ENCODE results near the gene SPATS2L.

Gene SPATS2L, protein sequence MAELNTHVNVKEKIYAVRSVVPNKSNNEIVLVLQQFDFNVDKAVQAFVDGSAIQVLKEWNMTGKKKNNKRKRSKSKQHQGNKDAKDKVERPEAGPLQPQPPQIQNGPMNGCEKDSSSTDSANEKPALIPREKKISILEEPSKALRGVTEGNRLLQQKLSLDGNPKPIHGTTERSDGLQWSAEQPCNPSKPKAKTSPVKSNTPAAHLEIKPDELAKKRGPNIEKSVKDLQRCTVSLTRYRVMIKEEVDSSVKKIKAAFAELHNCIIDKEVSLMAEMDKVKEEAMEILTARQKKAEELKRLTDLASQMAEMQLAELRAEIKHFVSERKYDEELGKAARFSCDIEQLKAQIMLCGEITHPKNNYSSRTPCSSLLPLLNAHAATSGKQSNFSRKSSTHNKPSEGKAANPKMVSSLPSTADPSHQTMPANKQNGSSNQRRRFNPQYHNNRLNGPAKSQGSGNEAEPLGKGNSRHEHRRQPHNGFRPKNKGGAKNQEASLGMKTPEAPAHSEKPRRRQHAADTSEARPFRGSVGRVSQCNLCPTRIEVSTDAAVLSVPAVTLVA

DNA sequence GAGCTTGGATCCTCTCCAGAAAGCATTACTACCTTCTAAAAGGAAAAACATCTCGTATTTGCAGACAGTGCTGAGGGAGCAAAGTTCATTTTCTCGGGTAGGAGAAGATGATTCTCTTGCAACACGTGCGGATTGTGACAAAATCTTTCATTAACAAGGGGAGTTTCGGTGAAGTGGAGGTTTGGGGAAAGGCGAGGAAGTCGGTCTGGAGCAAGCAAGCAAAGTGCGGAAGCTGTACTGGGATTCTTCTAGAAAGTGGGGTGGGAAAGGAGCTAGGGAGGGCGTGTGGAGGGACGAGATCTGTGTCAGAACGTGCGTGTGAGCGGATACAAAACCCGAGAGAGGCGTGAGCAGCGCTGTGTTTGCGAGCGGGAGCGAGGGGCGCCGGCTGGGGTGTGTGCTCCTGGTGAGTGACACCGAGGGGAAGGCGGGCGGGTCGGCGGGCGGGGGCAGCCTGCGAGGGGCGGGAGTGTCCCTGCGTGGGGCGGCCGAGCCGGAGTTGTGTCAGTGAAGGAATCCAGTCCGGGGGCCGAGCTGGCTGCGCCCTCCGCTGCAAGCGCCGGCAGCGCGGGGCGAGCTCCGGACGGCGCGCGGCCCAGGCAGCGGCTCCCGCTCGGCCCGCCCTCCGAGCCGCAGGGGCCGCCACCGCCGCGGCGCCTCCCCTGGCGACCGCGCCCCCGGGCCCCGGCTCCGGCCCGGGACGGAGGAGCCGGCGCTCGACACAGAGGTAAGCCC is at the start of gene SPATS2L:
Gene SPATS2L (plus strand): TSS at position 498 of the 735 bp plus-strand sequence. CDS start 82,552 bp downstream, outside the sequence.
- DNase-seq (ENCODE audit: low read depth in 2 of 3, low spot score in 2 of 3), result peak in 2 of 3 experiments; percentile 12 to 38

DNA sequence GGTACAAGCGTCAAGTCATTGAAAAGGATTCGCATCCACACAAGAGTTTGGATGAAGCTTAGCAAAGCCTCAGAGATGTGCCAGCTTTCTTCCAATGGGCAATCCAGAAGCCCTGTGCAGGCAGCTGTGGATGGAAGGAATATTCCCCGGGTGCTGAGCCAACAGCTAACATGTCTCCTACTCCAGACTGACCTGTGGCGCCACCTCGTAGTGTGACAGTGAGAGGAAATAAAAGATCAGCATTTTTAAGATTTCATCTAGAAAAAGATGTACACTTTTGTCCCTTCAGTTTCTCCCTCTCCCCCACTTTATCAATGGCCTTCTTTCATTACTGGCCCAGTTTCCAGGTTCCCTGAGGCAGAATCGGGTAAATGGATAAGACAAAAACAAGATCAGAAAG is 48.9 kb upstream of the SPATS2L start:
- DNase-seq (ENCODE audit: low read depth in 2 of 3, low spot score in 2 of 3), result no peak

DNA sequence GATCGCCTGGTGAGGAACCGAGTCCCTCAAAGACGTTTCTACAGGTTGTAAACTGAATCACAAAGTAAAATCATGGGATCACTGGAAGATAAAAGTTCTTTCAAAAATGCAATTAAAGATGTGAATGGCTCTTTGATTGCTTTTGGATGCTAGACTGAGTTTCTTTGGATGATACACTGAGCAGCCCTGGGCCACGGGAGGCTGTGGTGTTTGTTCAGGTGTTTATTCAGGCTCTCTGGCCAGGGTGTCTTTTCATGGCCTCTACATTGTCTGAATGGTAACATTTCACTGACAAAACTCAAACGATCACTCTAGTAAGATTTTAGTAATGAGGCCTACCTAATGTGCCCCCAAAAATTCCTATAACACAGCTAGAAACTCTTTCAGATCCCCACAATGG is 48.4 kb upstream of the SPATS2L start:
- DNase-seq (ENCODE audit: low read depth in 2 of 3, low spot score in 2 of 3), result no peak

DNA sequence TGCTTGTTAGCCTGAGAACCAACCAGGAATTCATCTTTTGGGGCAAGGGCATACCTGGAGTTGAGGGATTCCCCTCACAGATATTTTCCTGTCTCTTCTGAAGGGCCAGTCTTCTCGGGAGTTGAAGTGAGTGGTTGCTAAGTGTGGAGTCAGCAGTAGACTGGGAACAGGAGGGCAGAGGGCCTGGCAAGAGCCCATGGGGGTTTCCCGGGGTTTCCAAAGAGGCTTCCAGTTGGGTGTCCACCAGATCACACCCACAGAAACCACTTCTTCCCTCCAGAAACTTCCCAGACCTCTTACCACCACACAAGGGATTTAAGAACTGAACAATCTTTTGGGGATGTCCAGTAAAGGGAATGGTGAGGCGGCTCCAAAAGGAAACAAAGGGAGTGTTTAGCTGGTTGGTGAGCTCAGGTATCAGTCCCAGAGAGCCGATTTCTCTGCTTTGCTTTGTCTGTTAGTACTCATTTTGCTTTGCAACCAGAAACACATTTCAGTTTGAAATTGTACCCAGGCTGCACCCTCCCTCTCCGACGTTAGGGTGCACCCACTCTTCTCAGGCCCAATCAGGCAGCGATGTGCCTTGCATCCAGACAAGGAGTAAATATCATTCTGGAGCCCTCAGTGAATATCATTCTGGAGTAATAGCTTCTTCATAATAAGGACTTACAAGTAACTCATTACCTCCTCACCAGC is 47.5 kb upstream of the SPATS2L start:
- no peak for DNase-seq (ENCODE audit: low read depth in 2 of 3, low spot score in 2 of 3)

DNA sequence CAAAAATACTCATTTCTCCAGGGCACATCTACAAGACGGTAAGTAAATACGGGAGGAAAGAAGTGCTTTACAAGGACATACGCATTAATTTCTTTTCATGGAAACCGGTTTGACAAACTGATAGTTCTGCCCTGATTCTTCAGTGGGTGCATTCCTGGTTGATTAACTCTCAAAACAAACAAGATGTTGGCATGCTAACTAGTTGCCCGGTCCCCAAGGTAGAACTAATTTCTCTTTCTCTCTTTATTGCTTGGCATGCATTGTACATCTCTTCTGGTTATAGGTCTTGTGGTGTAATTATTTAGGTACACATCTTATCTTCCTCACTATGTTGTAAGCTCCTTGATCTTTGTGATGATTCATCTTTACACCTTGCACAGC is 46.9 kb upstream of the SPATS2L start:
- DNase-seq (ENCODE audit: low read depth in 2 of 3, low spot score in 2 of 3), result no peak

DNA sequence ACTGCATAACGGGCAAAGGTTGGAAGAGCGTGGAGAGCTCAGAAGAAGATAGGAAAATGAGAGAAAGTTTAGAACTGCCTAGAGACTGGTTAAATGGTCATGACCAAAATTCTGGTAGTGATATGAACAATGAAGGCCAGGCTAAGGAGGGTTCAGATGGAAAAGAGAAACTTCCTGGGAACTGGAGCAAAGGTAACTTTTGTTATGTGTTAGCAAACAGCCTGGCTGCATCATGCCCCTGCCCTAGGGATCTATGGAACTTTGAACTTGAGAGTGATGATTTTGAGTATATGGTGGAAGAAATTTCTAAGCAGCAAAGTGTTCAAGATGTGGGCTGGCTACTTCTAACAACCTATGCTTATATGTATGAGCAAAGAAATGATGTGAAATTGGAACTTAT is 44.4 kb upstream of the SPATS2L start:
- DNase-seq (ENCODE audit: low read depth in 2 of 3, low spot score in 2 of 3), result no peak

DNA sequence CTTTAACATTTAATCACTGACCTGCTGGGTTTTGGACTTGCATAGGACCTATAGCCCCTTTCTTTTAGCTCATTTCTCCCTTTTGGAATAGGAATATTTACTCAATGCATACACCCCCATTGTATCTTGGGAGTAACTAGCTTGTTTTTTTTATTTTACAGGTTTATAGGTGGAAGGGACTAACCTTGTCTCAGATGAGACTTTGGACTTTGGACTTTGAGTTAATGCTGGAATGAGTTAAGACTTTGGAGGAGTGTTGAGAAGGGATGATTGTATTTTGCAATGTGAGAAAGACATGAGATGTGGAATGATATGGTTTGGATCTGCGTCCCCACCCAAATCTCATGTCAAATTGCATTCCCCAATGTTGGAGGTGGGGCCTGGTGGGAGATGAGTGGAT is 43.2 kb upstream of the SPATS2L start:
- DNase-seq (ENCODE audit: low read depth in 2 of 3, low spot score in 2 of 3), result no peak

DNA sequence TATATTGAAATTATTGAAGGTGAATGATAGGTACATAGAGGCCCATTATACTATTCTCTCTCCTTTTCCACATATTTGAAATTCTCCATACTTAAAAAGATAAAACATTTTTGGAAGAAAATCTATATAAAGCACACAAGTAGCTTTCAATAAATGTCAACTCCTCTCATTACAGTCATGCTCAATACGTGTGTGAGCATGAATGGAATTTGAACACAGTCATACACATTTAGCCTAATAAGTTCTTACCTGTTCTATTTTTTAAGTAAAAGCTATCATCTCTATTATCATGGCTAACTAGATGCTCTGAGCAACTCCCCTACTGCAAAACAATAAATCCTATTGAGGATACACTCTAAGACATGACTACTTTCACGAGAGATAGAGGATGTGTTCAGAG is 41.9 kb upstream of the SPATS2L start:
- no peak for DNase-seq (ENCODE audit: low read depth in 2 of 3, low spot score in 2 of 3)

DNA sequence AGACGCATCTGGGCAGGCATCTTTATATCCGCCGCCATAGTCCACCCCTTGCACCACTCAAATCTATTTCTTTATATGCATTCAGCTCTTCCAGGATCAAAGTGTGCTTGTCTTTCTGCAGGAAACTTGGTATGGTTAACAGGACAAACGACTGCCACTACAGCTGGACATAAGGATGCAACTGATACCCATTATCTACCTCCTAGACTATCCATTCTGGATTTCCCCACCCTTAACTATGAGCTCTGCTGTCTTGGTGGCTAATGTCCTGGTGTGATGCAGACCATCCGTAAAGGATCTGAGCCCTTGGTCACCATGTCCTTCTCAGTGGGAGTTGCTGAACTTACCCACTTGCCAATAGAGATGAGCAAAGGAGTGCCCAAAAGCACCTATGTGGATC is 40.1 kb upstream of the SPATS2L start:
- no peak for DNase-seq (ENCODE audit: low read depth in 2 of 3, low spot score in 2 of 3)

DNA sequence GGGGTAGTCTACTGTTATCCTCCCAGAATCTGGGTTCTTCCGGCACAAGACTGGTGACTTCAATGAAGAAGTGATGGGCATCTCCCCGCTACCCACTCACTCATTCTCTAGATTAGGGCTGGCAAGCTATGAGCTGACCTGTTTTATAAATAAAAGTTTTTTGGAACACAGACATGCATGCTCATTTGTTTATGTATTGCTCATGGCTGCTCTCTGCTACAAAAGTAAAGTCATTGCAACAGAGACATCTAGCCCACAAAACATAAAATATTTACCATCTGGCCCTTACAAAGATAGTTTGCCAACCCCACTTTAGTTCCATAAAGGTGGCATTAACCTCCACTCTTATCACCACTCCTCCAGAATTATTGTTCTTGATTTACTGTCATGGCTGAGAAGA is 39.1 kb upstream of the SPATS2L start:
- DNase-seq (ENCODE audit: low read depth in 2 of 3, low spot score in 2 of 3), result no peak

DNA sequence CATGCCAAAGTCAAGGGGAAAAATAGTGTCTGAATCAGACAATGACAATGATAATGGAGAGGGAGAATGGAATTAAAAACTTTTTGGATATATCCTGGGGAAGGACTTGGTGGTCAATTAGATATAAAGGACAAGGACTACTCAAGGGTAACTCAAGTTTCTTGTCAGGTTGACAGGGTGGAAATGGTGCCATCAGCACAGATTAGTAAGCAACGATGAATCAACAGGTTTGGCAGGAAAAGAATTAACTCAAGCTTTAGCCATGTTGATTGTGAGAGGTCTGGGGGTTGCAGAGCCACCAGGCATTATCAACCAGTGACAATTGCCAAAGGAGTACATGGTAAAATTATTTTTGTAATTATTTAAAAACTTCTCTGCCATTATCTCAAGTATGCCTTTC is 35.8 kb upstream of the SPATS2L start:
- DNase-seq (ENCODE audit: low read depth in 2 of 3, low spot score in 2 of 3), result no peak

DNA sequence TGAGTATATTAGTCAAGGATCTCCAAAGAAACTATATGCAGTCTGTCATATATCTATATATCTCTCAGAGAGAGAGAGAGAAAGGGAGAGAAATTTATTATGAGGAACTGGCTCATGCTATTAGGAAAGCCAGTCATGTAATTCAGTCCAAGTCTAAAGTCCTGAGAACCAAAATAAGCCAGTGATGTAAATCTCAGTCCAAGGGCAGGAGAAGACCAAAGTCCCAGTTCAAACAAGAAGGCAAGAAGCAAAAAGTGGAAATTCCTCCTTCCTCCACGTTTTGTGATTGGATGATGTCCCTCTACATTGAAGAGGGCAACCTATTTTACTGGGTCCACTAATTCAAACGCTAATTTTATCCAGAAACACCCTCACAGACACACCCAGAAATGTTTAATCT is 34.2 kb upstream of the SPATS2L start:
- no peak for DNase-seq (ENCODE audit: low read depth in 2 of 3, low spot score in 2 of 3)

DNA sequence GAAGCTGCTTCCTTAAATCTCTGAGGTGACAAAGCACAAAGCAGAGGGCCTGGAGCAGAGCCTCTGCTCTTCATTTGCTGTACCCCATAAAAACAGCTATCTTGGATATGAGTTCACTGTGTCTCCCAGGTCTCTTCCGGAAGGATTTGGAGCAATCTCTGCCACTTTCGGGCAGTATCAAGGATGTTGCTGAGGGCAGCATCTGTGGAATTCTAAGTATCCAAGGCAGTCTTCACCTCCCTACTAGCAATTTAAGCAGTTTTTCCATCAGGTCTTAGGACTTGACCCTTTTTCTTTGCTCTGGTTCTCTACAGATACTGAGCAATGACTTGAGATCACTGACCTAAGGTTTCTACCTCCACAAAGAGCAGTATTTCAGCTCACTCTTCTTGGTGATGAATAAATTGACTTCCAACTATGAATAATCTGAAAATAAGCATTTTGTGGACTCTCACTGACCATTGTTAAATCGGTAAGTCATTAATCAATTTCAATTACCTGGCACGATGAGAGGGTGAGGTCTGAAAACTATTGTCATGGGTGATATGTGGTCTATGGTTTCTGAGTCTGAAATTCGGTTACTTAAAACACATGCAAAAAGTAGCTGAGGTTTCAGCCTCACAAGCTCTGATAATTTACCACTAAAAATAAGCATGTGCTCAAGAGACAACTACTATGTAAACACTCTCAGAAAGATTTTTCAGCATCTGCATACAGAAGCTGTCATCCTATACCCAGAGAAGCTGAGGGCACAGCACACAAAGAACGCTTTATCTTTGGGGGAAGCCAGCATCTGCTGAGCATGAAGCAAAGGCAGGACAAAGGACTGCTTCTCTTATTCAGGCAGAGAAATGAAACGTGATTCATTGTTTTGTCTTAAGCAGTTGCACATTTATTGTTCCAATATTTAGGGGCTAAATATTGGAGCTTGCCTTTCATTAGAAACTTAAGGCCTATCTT is 32.1 kb upstream of the SPATS2L start:
- no peak for DNase-seq (ENCODE audit: low read depth in 2 of 3, low spot score in 2 of 3)

DNA sequence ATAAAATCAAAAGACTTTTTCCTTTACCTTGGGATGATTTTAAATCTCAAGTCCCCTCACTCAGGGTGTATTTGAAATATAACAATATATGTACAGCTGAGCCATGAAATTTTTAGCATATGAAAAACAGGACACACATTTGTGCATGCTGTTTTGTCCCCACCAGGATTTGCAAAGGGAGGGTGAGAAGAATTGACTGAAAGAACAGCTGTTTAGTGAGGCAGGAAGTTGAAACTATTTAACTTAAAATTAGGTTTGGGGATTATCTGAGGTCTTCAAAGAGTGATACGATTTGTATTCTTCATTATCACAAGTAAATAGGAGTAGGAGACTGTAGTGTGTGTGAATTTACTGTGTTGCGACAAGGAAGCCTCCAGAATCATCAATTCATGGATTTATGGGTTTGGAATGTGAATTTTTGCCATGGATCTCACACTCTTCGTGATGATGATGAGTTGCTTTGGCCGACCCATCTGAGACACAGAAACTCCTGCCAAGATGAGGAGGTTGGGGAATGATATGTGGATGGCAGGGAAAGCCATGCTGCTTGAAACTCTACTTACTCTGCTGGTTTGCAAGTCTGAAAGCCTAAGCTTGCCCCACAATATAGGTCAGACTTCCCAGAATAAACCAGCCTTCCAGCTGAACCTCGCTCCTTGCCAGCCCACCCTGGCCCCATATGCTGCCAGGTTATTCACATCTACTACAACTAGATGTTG is 31.0 kb upstream of the SPATS2L start:
- no peak for DNase-seq (ENCODE audit: low read depth in 2 of 3, low spot score in 2 of 3)

DNA sequence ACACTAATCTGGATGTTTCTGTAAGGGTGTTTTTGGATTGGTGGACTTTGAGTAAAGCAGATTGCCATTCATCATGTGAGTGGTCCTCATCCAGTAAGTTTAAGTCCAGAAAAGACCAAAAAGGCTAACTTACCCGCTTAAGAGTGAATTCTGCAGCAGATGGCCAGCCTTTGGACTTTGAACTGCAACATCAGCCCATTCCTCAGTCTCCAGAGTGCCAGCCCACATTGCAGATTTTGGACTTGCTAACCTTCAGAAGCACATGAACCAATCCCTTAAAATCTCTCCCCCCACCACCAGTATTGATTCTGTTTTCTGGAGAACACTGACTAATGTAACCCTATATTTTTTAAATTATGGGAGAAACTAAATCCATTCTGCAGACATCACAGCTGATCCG is 30.0 kb upstream of the SPATS2L start:
- DNase-seq (ENCODE audit: low read depth in 2 of 3, low spot score in 2 of 3), result no peak

DNA sequence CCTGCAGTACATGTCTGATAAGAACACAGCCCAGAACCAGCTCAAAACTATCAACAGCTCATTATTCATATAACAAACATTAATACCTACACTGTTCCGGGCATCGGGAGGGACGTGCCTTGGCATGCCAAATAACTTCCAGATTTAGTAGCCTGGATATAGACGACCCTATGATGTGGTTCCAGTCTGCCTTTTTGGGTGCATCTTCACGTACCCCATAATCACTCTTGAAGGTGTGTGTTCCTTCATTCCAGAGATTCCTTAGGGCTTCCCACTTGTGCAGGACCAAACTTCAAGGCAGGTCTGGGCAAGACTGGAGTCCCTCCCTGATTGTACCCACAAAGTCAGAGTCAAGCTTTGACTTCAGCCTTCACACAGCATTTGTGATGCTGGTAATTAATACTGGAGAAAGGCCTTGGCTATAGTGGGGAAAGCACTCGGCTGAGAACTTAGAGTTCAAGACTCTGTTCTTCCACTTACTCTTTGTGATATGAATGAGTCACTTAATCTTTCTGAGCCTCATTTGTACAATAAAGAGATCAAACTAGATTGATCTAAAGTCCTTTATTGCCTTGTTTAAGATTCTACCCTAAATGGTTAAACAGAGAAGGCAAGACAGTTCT is 27.7 kb upstream of the SPATS2L start:
- DNase-seq (ENCODE audit: low read depth in 2 of 3, low spot score in 2 of 3), result no peak

DNA sequence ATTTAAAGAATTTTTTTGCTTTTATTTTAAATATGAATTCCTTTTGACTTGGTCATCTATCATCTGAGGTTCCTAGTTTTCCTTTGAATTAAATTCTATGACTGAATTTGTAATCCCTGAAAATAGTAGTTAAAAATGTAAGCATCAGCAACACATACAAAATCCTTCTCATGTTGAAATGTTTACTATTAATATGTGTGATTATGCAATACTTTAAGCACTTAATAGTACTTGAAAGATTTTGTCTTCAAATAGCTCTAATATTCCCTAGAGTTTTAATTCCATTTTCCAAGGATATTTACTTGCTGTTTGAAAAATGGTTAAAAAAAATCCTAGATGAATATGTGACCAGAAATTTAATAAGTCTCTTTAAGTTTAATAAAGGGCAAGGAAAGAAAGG is 26.6 kb upstream of the SPATS2L start:
- DNase-seq (ENCODE audit: low read depth in 2 of 3, low spot score in 2 of 3), result no peak

DNA sequence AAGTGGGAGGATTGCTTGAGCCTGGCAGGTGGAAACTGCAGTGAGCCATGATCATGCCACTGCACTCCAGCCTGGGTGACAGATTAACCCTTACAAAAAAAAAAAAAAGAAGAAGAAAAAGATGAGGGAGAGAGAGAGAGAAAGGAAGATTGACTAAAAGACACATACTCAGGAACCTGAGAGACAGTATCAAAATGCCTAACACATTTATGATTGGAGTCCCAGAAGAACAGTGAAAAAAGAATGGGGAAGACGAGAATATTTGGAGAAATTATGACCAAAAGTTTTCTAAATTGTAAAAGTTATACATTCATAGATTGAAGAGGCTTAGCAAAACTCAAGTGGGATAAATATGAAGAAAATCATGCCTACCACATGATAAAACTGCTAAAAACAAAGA is 19.9 kb upstream of the SPATS2L start:
- DNase-seq (ENCODE audit: low read depth in 2 of 3, low spot score in 2 of 3), result no peak

DNA sequence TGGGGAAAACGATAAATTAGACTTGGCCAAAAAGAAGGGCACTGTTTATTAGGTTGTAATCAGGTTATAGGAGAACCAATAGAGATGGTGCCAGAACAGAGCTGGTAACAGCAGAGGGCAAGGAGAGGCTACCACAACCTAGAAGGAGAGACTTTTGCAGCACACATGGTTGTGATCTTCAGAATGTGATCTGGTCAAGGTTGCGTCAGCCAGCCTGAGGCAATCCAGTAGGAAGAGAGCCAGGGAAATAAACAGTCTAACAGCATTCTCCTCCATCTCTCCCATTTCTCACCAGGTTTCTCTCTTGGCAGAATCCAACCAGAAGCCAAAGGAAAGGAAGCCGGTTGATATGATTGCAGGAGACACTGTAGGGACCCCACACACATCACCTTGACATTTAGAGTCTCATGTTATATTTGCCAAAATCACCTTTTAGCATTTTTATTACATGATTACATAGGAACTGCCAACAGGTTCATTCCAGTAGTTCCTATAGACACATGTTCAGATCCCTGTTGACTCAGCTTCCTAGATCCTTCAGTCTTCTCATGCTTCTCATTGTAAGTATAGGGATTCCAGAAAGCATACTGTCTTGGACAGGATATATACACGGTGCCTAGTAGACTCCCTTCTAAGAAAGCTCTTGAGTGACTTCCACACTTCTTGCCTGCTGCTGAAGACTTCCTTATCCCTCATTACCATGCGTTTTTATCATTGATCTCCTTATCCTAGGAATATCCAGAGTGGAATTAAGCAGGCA is 17.6 kb upstream of the SPATS2L start:
- DNase-seq (ENCODE audit: low read depth in 2 of 3, low spot score in 2 of 3), result no peak
